ENCODE measurements around the gene ZNF219. TPM values are rescaled to one million over a fixed set of nuclear protein-coding genes. Genes with fewer than 3 reads are reported as not detected.
A peak's percentile ranks its signal among the peaks of the same experiment; 100 is the strongest.

Gene ZNF219
- total and polyA plus RNA-seq, 2 of the 13 experiments (the other 11 are each of a cell fraction or from before 2014, with no cell fraction given), result 34.5 to 36.6 TPM

GRCh38 chr14:21103710-21104447 lies 5.4 kb upstream of the ZNF219 start (continued):
- TF ChIP-seq ATF2 (CRISPR knock-in tag; IDR thresholded peaks at IDR 0.05) (peak; percentile 87), ZNF773 (CRISPR knock-in tag; IDR thresholded peaks at IDR 0.05; ENCODE audit: borderline replicate concordance) (no peak; the same call in none of the 2 replicates), ZNF816 (CRISPR knock-in tag; IDR thresholded peaks at IDR 0.05; ENCODE audit: borderline replicate concordance) (peak; percentile 97), ZNF512 (CRISPR knock-in tag; IDR thresholded peaks at IDR 0.05) (no peak), ZBTB7B (CRISPR knock-in tag; IDR thresholded peaks at IDR 0.05) (peak; percentile 90; the same call in 1 of the 2 replicates), ZKSCAN1 (IDR thresholded peaks at IDR 0.05; ENCODE audit: low read length) (peak; percentile 9; the same call in 1 of the 2 replicates), EZH2 (conservative IDR thresholded peaks at IDR 0.05; ENCODE audit: low read depth, low read length) (no peak), ZNF776 (CRISPR knock-in tag; IDR thresholded peaks at IDR 0.05) (peak; percentile 100), RERE (CRISPR knock-in tag; IDR thresholded peaks at IDR 0.05; ENCODE audit: low read depth) (peak; percentile 77), RBAK (CRISPR knock-in tag; IDR thresholded peaks at IDR 0.05) (0 out of 2 replicates have a peak, but pooled peaks have one; percentile 13), CEBPZ (IDR thresholded peaks at IDR 0.05; ENCODE audit: low read length) (no peak; the same call in 1 of the 2 replicates), POLR2A (IDR thresholded peaks at IDR 0.05; ENCODE audit: insufficient read depth in 1 of 2, low read depth in 2 of 2, low read length in 2 of 2) (peak in 1 of 2 experiments; percentile 95; a peak in 2 of 4 replicates), JUND (CRISPR knock-in tag; IDR thresholded peaks at IDR 0.05) (peak; percentile 97), ZNF264 (CRISPR knock-in tag; IDR thresholded peaks at IDR 0.05) (peak; percentile 96), ZNF747 (CRISPR knock-in tag; IDR thresholded peaks at IDR 0.05; ENCODE audit: borderline replicate concordance) (peak; percentile 100)

Measured in HepG2 (cell line).